Fibroblast of skin of right quadriceps (primary cell): ENCODE data around the gene PEBP1.
"Not testable (repeated sequence)": the region's sequence is repeated elsewhere in the genome, so short reads cannot be mapped to it uniquely, and the experiment has no call there.

Source experiments
- DNase-seq: peaks from one replicate; pipeline ENCODE4 v3.0.0-alpha.2; 2013

The PEBP1 gene

DNA sequence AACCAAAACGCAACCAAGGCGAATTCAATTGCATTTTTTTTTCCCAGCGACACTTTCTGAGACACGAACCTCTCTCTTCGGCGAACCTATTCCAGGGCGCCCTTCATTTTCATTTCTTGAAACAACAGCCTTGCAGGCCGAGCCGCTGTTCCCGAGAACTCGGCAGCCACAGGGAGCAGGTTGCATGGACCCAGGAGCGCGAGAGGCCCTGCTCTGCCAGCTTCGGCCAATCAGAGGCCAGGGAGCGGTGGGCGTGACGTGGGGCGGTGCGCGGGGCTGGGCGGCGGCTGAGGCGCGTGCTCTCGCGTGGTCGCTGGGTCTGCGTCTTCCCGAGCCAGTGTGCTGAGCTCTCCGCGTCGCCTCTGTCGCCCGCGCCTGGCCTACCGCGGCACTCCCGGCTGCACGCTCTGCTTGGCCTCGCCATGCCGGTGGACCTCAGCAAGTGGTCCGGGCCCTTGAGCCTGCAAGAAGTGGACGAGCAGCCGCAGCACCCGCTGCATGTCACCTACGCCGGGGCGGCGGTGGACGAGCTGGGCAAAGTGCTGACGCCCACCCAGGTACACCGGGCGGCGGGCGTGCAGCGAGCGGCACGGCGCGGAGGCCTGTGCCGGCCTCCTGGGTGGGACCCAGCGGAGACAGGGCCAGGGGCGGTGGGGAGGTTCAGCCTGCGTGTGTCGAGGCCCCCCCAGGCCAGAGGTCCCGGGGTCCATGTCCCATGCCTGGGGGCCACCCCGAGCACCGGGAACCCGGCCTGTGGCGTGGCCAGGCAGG, at the start of gene PEBP1:
TSS of gene PEBP1 (plus strand) at position 337 of the 771 bp plus-strand sequence. CDS start at position 423, 86 bp downstream.
- peak; percentile 88 for DNase-seq

DNA sequence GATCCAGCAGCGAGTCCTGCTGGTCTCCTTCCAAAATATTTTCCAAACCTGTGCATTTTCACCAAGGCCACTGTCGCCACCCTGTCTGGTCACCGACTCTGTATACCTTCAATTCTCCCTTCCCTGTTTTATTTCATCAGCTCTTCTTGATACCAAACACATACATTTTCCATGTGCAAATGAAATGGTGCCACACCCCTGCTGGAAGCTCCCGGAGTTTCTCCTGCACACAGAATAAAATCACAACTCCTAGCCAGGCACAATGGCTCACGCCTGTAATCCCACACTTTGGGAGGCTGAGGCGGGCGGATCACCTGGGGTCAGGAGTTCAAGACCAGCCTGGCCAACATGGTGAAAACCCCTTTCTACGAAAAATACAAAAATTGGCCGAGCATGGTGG, 46.1 kb upstream of the PEBP1 start:
- no peak for DNase-seq

DNA sequence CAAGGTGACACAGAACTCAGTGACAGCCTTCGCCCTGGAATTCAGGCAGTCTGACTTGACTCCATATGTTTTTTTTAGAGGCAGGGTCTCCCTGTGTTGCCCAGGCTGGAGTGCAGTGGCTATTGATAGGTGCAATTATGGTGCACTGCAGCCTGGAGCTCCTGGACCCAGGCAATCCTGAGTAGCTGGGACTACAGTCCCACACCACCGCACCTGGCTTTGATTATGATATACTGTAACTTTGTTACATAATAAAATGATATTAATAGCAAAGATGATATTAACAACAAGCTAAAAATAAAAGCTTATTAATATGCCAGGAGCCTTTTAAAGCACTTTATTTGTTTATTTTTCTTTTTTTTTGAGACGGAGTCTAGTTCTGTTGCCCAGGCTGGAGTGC, 41.9 kb upstream of the PEBP1 start:
- no peak for DNase-seq

DNA sequence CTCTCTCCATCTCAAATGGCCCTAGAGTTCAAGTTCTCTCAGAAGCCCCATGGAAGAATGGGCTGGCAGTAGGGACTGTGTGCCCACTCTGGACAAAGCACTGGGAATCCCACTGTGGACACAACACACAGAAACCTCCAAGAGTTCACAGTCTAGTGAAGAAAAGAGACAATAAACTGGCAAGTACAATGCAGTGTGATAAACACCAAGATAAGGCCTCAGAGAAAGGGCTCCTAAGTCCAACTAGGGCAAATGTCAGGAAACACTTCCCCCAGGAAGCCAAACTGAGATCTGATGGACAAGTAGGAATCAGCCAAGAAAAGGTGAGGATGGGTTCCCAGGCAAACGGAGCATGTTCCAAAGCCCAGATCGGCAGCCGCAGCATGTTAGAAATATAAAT, 37.5 kb upstream of the PEBP1 start:
- no peak for DNase-seq

DNA sequence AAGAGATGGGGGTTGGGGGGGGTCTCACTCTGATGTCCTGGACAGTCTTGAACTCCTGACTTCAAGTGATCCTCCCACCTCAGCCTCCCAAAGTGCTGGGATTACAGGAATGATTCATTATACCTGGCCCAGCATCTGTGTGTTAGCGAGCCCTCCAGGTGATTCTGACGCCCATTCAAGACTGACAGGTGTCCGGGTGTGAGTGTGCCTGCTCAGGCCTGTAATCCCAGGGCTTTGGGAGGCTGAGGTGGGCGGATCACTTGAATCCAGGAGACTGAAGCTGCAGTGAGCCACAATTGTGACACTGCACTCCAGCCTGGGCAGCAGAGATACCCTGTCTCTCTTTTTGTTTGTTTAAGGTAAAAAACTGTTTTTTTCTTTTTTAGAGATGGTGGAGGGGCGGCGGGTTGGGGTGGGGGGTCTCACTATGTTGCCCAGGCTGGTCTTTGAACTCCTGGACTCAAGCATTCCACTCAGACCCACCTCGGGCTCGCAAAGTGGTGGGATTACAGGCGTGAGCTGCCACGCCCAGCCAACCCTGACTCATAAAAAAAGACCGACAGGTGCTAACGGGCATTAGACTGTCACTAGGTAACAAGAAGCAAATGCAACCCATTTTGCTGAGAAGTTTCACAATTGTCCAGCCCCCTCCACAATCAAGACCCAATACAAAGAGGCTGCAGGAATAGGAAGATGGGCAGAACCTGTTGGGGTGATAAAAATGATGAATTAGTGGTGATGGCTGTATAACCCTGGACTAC, 36.8 kb upstream of the PEBP1 start:
- no peak for DNase-seq

DNA sequence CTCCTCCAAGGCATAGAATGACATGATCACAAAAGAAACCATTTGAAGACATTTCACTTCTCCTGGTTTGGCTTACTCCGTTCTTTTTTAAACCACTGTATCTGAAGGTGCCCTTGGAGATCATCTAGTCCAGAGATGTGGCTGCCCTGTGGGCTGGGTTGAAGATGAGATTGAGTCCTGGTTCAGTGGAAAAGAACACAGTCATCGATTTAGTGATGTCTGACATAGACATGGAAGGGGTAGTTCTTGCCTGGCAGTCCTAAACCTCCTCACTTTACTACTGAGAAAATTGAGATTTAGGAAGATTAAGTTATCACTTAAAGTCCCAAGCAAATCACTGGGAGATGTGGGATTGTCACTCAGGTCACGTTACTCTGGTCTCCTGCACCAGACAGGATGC, 34.9 kb upstream of the PEBP1 start:
- DNase-seq, result no peak

DNA sequence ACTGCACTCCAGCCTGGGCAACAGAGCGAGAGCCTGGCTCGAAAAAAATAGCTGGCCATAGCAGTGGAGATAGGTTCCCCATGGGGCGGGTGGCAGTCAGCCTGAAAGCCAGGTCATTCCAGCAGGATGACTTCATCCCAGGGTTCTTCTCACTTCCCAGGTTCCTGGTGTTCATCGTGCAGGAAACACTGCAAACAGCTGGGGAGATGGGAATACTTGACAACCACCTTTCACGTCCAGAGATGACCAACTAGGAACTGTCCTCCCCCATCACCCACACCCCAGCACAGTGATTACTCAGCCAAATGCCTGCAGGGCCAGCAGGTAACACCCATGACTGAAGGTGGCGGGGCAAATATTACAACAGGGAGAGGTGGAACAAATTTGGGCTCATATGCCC, 33.9 kb upstream of the PEBP1 start:
- no peak for DNase-seq

DNA sequence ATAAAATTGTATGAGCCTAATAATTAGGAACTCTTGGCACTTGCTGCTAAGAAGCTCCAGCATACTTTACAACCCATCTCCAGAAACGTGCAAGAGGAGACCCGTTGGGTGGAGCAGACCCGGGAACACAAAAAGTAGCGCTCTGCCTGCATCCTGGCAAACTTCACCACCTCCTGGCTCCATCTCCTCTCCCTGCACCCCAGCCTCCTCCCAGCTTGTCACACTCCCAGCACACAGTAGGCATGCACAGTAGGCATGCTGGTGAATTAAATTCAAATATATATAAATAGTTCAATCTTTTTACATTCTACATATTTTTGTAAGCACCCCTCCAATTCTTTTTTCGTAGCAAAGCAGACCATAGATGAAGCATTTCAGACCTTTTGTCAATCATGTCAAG, 33.3 kb upstream of the PEBP1 start:
- DNase-seq, result no peak

DNA sequence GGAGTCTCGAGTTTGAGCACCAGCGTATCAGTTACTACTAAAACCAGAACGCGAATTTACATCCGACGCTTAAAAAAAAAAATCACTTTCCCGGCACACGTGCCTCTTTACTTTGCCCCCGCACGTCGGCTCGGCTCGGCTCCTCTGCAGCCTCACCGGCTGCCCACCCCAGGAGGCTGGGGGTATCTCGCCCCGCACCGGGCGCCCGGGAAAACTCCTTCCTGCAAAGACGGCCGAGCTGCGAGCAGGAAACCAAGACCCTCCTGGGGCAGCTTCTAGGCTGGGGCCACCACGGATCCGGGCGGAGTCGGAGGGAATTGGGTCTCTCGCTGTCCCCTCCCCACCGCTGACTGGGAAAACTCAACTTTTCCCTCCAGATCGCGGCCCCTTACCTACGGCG, 32.7 kb upstream of the PEBP1 start:
- DNase-seq, result no peak

DNA sequence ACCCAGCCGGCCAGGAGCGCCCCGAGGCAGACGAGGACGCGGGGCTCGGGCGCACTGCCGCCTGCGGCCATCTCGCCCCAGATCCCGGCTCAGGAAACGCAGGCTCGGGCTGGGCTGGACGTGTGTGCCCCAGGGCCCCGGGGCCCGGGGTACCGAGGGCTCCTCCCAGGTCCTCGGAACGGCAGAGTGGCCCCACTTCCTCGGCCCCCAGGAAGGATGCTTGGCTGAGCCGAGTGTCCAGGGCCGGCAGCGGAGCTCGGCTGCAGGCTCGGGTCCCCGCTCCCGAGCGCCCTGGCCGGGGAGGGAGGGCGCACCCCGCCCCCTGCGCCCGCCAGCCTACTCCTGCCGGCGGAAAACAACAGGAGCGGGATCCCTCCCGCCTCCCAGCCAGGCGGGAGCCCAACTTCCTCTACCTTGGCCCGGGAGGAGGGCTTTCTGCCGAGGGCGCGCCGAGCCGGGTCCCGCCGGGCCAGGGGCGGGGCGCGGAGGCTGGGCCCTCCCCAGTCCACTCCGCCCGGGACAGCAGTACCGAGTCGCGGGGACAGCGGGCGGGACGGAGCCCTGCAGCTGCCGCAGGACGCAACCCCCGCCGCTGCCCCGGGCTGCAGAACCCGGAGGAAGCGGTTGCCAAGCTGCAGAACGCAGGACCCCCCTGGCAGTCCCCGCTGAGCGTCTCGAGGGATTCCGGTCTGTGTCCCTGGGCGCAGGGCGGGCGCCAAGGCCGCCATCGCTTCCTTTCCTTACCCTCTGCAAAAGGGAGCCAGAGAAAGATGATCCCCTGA, 32.1 kb upstream of the PEBP1 start, which contains the start of gene VSIG10:
TSS of gene VSIG10 (minus strand) at position 411 of the 782 bp plus-strand sequence. CDS start at position 71, 340 bp downstream.
- DNase-seq, result peak; percentile 65

DNA sequence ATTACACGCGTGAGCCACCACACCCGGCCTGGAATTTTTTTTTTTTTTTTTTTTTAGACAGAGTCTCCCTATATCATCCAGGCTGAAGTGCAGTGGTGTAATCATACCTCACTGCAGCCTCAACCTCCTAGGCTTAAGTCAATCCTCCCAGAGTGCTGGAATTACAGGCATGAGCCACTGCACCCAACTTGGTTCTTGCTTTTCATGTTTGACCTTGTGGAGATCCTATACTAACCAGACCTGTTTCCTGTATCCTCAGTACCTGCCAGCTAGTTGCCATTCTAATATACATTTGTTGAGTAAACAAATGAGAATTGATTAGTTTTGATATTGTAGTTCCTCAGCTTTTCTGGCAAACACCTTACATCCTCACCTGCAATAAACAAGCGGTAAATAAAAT, 28.9 kb upstream of the PEBP1 start:
- no peak for DNase-seq

DNA sequence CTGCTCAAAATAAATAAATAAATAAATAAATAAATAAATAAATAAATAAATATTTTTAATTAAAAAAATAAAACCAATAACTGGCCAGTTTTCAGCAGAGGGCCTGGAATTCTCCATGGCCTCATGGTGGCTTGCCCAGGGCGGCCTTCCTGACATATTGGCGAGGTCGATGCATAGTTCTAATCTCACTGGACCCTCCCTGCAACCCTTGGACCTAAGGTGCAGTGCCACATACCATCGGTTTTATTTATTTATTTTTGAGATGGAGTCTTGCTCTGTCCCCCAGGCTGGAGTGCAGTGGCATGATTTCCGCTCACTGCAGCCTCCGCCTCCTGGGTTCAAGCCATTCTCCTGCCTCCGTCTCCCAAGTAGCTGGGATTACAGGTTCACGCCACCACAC, 28.2 kb upstream of the PEBP1 start:
- no peak for DNase-seq

DNA sequence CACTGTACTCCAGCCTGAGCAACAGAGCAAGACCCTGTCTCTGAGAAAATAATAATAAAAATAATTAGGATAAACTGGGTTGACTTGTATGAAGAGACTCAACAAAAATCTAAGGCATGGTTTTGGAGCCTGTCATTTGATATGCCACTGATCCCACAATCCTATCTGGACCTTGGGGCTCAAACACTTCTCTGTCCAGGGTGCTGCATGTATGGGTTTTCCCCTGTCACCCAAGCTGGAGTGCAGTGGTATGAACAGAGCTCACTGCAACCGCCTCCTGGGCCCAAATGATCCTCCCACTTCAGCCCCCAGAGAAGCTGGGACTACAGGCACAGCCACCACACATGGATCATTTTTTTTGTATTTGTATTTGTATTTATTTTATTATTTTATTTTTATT, 26.8 kb upstream of the PEBP1 start:
- DNase-seq, result no peak

DNA sequence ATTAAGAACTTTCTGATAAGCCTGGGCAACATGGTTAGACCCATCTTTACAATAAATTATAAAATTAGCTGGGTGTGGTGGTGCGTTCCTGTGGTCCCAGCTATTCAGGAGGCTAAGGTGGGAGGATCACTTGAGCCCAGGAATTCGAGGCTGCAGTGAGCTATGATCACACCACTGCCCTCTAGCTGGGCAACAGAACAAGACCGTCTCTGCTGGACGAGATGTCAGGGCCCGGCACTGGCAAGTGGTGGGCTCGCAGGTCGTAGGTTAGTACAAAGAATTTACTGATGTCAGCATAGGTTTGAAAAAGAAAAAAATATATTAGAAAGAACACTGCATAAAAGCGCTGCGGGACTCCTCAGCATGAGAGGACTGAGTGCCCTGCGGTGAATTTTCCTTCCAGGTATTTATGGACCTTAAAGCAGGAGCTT, 16.5 kb upstream of the PEBP1 start:
- no peak for DNase-seq

DNA sequence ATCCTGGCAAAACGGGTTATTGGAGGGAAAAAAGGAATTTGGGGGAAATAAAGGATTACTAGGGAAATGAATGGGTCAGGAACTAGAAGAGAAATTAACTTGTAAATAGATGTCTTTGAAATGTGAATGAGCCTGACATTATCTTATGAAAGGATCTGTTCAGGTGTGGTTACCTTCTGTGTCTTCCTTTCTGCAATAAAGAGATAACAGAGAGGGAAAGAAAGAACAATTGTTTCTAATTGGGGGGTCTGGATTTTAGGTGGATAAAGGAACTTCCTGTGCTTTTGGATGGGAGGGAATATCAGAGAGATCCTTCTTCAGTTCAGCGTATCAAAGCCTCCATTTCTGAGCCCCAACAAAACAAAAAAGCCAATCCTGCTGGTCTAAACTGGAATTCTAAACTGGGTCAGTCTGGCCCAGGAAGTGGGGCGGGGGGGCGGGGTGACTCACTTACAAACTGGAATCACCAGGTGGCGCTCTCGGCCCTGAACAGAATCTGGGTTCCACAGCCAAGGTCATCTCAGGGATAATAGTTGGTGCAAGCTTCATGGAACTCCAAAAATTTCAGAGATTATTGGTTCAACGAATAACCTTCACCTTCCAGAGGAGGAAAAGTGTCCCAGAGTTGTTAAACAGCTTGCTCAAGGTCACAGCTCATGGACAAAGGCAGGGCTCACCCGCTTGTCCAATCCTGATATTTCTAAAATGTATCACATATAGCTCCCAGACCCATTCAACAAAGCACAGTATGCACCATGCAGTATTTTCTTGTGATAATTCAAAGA, 15.2 kb upstream of the PEBP1 start:
- DNase-seq, result peak; percentile 58

DNA sequence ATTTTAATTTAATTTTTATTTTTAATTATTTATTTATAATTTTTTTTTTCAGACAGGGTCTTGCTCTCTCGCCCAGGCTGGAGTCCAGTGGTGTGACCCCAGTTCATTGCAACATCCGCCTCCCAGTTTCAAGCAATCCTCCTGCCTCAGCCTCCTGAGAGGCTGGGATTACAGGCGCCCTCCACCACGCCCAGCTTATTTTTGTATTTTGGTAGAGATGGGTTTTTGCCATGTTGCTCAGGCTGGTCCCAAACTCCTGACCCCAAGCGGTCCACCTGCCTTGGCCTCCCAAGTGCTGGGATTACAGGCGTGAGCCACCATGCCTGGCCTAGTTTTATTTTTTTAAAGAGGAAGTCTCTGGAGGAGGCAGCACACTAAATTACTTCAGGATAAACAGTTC, 13.7 kb upstream of the PEBP1 start:
- no peak for DNase-seq

DNA sequence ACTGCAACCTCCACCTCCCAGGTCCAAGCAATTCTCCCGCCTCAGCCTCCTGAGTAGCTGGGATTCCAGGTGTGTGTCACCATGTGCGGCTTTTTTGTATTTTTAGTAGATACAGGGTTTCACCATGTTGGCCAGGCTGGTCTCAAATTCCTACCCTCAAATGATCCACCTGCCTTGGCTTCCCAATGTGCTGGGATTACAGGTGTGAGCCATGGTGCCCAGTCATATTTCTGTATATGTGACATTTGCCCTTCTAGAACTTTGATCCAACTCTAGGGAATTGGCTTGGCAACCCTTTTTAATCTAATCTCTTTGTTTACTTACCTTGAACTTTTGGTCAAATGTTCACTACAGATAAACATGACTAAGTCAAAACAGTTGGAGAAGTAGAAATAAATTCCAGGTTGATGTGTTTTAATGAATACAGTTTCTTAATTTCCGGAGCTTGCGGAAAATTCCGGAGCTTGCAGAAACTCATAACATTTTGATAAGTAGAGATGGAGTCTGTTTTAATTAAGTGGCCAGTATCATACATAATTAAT, 11.5 kb upstream of the PEBP1 start:
- no peak for DNase-seq

DNA sequence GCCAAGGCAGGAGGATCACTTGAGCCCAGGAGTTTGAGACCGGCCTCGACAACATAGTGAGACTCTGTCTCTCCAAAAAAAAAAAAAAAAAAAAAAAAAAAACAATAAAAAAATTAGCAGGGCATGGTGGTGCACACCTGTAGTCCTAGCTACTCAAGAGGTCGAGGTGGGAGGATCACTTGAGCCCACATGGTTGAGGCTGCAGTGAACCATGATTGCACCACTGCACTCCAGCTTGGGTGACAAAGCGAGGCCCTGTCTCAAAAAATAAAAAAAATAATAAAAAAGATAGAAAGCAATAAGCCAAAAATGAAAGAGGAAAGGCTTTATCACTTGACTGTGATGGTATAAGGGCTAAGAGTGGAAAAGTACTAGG, 10.2 kb upstream of the PEBP1 start:
- DNase-seq, result no peak

DNA sequence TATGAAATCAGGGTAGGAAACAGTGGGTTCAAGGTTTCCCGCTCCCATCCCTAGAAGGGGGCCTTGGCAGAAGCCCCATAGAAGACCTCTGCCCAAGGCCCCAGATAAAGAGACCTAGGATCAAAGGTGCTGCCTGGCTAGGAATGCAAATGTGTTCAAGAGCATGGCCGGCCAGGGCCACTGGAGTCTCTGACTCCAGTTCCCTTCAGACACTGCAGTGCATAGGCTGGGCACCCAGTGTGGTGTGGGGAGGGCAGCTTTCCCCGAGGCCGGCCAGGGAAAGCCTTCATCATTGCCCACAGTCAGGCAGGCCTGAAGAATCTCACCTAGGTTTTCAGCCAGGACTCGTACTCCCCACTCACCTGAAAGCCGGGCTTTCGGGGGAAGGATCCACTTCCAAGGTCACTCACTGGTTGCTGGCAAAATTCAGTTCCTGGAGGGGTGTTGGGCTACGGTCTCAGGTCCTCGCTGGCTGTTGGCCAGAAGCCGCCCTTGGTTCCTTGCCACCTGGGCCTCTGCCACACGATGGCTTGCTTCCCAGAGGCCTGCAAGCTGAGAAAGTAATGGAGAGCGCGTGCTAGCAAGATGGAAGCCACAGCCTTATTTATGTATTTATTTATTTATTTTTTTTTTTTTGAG, 9.7 kb upstream of the PEBP1 start:
- no peak for DNase-seq

DNA sequence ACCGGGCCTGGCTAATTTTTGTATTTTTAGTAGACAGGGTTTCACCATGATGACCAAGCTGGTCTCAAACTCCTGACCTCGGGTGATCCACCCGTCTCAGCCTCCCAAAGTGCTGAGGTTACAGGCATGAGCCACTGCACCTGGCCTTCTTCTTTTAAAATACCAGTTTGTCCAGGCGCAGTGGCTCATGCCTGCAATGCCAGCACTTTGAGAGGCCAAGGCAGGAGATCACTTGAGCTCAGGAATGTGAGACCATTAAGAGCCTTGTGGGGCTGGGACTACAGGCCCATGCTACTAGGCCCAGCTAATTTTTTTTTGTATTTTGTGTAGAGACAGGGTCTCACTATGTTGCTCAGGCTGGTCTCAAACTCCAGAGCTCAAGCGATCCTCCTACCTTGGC, 8.1 kb upstream of the PEBP1 start:
- DNase-seq, result no peak

DNA sequence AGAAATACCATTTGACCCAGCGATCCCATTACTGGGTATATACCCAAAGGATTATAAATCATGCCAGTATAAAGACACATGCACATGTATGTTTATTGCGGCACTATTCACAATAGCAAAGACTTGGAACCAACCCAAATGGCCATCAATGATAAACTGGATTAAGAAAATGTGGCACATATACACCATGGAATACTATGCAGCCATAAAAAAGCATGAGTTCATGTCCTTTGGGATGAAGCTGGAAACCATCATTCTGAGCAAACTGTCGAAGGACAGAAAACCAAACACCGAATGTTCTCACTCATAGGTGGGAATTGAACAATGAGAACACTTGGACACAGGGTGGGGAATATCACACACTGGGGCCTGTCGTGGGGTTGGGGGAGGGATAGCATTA, 6.5 kb upstream of the PEBP1 start:
- not testable (repeated sequence) for DNase-seq

DNA sequence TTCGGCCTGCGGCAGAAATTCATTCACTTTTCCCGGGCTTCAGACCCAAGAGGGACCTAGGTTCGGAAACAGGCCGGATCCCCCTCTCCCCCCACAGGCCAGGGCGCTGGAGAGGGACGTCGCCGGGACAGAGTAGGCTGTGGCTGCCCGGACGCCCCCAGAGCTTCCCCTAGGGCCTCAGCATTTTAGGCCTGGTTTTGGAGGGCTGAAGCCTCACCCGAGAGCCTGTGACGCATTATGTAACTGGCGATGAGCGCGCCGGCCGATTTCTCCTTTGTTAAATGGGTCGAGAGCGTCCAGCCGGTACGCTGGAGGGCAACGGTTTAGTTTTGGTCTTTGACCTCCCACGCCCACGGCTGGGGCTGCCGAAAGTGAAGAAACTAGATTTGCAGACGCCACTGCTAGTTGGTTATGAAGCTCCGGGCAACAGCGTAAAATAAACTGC, 657 bp downstream of the PEBP1 start:
- DNase-seq, result peak; percentile 33
